ENCODE results near the gene DZIP1L. TPM values are rescaled to one million over a fixed set of nuclear protein-coding genes. Genes with fewer than 3 reads are reported as not detected.

Gene DZIP1L
- total and polyA plus RNA-seq, 10 donors = 0.85 to 38.6 (median 12.4) TPM

DNA sequence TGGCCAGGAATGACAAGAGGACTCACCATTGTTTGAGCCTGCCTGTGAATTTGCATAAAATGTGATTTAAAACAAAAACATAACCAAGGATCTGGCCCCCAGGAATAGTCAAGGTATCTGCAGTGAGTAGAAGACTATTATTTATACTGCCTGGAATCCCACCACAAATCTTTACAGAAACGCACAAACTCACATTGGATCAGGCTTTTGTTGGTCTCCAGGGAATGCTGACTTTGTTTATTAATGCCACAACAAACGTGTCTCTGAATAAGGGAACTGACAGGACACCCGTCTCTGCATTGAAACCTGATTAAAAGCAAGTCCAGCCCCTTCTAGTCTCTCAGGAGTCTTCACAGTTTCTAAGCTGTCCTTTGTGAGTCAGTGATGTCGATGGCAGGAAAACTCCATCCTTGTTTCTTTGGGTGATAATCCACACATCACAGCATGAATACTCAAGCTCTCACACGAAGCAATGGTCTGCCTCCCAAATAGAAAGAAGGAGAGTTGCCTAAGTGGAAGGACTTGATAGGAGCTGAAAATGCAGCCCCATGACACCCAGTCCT, 67.7 kb downstream of the DZIP1L start:
- intact Hi-C loops (cut with DNase I; ENCODE audit: low total_unique reads) = no loop called here
- no peaks in the 10 kb centered on the region for H3K4me1 ChIP-seq
- no peak overlapping the region for H3K4me3 ChIP-seq
- 77 to 88% (median 79%) methylated on average over 5 of the region's 5 CpGs for WGBS, 5 donors
- no peak overlapping the region for H3K27ac ChIP-seq
- no peaks in the 10 kb centered on the region for H3K27me3 ChIP-seq (replicated peaks in 1 of 7)
- TF ChIP-seq POLR2A (IDR thresholded peaks at IDR 0.05) = no peak
- TF ChIP-seq, protein P1, sequence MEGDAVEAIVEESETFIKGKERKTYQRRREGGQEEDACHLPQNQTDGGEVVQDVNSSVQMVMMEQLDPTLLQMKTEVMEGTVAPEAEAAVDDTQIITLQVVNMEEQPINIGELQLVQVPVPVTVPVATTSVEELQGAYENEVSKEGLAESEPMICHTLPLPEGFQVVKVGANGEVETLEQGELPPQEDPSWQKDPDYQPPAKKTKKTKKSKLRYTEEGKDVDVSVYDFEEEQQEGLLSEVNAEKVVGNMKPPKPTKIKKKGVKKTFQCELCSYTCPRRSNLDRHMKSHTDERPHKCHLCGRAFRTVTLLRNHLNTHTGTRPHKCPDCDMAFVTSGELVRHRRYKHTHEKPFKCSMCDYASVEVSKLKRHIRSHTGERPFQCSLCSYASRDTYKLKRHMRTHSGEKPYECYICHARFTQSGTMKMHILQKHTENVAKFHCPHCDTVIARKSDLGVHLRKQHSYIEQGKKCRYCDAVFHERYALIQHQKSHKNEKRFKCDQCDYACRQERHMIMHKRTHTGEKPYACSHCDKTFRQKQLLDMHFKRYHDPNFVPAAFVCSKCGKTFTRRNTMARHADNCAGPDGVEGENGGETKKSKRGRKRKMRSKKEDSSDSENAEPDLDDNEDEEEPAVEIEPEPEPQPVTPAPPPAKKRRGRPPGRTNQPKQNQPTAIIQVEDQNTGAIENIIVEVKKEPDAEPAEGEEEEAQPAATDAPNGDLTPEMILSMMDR (IDR thresholded peaks at IDR 0.05 in 8 of 11, conservative IDR thresholded peaks at IDR 0.05 in 3 of 11) = no peak
- TF ChIP-seq POLR2AphosphoS5 (IDR thresholded peaks at IDR 0.05) = no peak
- peaks cover 0 to 31% (median 0%) of the 10 kb centered on the region in 6 donors for H3K36me3 ChIP-seq
- DNase-seq = no peak
- no peaks in the 10 kb centered on the region for H3K9me3 ChIP-seq

DNA sequence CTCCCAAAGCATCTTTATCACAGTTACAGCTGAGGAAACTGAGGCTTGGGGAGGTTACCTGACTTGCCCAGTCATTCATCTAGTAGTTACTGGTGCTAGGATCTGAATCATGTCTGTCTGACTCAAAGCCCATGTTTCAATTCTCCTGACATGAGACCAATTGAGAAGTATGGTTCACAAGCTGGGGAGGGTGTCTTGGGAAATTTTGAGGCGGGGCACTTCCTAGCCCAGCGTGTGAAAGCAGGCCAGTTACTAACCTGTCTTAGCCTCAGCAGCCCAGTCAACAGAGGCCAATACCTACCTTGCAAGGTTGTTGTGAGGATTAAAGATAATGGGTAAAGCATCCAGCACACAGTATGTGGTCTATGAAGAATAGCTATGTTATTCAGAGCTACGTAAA, 68.5 kb downstream of the DZIP1L start:
- H3K4me3 ChIP-seq = no peak overlapping the region
- no peaks in the 10 kb centered on the region for H3K9me3 ChIP-seq
- H3K4me1 ChIP-seq = no peaks in the 10 kb centered on the region
- WGBS, 5 donors = 25 to 91% (median 40%) methylated on average over 3 of the region's 3 CpGs
- intact Hi-C loops (cut with DNase I; ENCODE audit: low total_unique reads) = no loop called here
- peaks cover 0 to 25% (median 0%) of the 10 kb centered on the region in 6 donors for H3K36me3 ChIP-seq
- no peaks in the 10 kb centered on the region for H3K27me3 ChIP-seq (replicated peaks in 1 of 7)
- no peak for TF ChIP-seq POLR2A (IDR thresholded peaks at IDR 0.05)
- TF ChIP-seq POLR2AphosphoS5 (IDR thresholded peaks at IDR 0.05) = no peak
- TF ChIP-seq, protein P1 (IDR thresholded peaks at IDR 0.05 in 8 of 11, conservative IDR thresholded peaks at IDR 0.05 in 3 of 11) = no peak
- no peak overlapping the region for H3K27ac ChIP-seq
- DNase-seq = no peak

DNA sequence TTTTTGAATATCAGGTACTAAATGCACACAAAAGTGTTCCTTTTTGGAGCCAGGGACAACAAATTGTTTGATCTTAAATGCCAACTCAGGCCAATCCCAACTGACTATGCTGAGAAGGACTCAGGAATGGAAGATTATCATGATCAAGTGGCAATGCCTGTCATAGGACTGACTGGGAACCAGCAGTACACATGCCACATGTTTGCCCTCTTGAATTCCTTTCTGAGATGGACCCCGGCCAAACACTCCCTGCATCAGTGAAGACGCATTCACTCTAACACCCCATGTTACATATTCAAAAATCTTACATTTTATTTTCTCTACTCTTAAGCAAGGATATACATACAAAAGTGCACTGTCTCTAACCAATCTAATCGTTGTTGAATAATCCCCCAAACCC, 69.3 kb downstream of the DZIP1L start:
- H3K27ac ChIP-seq = no peak overlapping the region
- intact Hi-C loops (cut with DNase I; ENCODE audit: low total_unique reads) = no loop called here
- TF ChIP-seq POLR2A (IDR thresholded peaks at IDR 0.05) (no peak), POLR2AphosphoS5 (IDR thresholded peaks at IDR 0.05) (no peak)
- TF ChIP-seq, protein P1 (IDR thresholded peaks at IDR 0.05 in 8 of 11, conservative IDR thresholded peaks at IDR 0.05 in 3 of 11) = no peak

DNA sequence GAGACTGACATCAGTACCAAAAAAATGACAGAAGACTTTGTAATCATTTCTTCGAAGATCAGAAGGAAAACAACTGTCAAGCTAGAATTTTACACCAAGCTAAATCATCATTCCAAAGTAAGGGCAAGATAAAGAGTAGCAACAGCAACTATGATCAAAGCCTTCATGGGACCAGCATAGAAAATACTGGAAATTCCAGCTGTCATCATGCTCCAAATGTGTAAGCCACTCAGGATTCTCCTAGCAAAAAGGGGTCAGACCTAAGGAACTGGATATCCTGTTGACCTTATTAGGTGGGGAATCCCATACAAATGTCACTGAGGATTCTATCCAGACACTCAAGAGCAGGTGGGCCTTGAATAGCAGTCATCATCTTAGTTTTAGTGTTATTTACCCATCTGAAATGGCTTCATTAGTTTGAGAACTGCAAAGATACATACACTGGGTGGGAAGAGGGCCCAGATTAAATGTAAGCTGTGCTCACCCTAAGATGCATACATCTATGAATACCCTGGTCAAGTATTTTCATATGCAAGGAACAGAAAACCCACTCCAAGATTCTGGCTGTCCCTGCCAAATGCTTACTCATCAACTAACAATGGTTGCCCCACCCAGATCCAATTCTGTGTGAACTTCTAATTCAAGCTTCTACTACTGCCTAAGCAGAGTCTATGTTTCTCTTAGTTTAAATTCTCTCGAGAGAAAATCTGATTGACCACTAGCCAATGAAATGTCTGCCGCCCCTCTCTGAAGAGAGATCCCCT, 72.0 kb downstream of the DZIP1L start:
- DNase-seq = no peak
- WGBS, 5 donors = 87 to 93% (median 90%) methylated on average over 3 of the region's 3 CpGs
- Histone ChIP-seq H3K9me3 (no peaks in the 10 kb centered on the region), H3K27me3 (replicated peaks in 1 of 7) (no peaks in the 10 kb centered on the region), H3K4me3 (no peak overlapping the region), H3K27ac (no peak overlapping the region), H3K36me3 (peaks cover 0 to 7% (median 0%) of the 10 kb centered on the region in 6 donors), H3K4me1 (no peaks in the 10 kb centered on the region)
- TF ChIP-seq POLR2A (IDR thresholded peaks at IDR 0.05) = no peak
- TF ChIP-seq, protein P1 (IDR thresholded peaks at IDR 0.05 in 8 of 11, conservative IDR thresholded peaks at IDR 0.05 in 3 of 11) = no peak
- no peak for TF ChIP-seq POLR2AphosphoS5 (IDR thresholded peaks at IDR 0.05)
- intact Hi-C loops (cut with DNase I; ENCODE audit: low total_unique reads) = no loop called here

More for the DNA sequence above, 69.3 kb downstream of the DZIP1L start:
- Histone ChIP-seq H3K9me3 (no peaks in the 10 kb centered on the region), H3K4me3 (no peak overlapping the region), H3K4me1 (no peaks in the 10 kb centered on the region), H3K27me3 (replicated peaks in 1 of 7) (no peaks in the 10 kb centered on the region), H3K36me3 (peaks cover 0 to 20% (median 0%) of the 10 kb centered on the region in 6 donors)
- no peak for DNase-seq
- 87 to 90% (median 89%) methylated on average over 3 of the region's 3 CpGs for WGBS, 5 donors

All from spleen (tissue), 11 donors.